Naive thymus-derived CD4-positive, alpha-beta T cell (primary cell): ENCODE data around the gene KMT2E. TPM values are rescaled to one million over a fixed set of nuclear protein-coding genes. Genes with fewer than 3 reads are reported as not detected.

ENCODE experiments used
- ATAC-seq: fragments of 150-1000 bp; cut with Tn5 transposase; 2 replicates; pipeline ENCODE4 v1.10.0; 2021; ENCODE audit warnings: mild to moderate bottlenecking, moderate library complexity
- CTCF ChIA-PET: fragments of 350-600 bp; sonication (Branson Sonifier 250); formaldehyde crosslinking; loops from one replicate; lab custom pipeline; 2021; ENCODE audit warnings: antibody characterized with exemption; lab: Charles Lee
- POLR2A ChIA-PET: fragments of 350-600 bp; sonication (Branson Sonifier 250); formaldehyde crosslinking; loops from one replicate; lab custom pipeline; 2021; ENCODE audit warnings: antibody characterized with exemption, inconsistent platforms; lab: Charles Lee
- DNase-seq, 9 donors: peaks; one replicate each; pipeline versions ENCODE4 v3.0.0 to v3.0.0-alpha.2; 2020 to 2022; ENCODE audit warnings: mixed read lengths in 1 of 9
- H3K27ac ChIP-seq: one replicate; pipeline ENCODE4 v1.7.0; 2013; ENCODE audit warnings: mild to moderate bottlenecking, low read depth, low read length, moderate library complexity
- H3K27me3 ChIP-seq, 2 donors: one replicate each; pipeline ENCODE4 v1.7.0; 2013; ENCODE audit warnings: low read length in 2 of 2, mild to moderate bottlenecking in 2 of 2, moderate library complexity in 2 of 2; ENCODE audit not compliant: control insufficient read depth in 2 of 2, insufficient read depth in 2 of 2
- H3K36me3 ChIP-seq, 3 experiments: 1 replicate in 2 of 3; 2 replicates in 1 of 3; pipeline ENCODE4 v1.7.0; 2013; ENCODE audit warnings: low read length in 3 of 3, mild to moderate bottlenecking in 3 of 3, moderate library complexity in 1 of 3; ENCODE audit not compliant: insufficient read depth in 3 of 3, control insufficient read depth in 2 of 3
- H3K4me1 ChIP-seq, 2 donors: one replicate each; pipeline ENCODE4 v1.7.0; 2013; ENCODE audit warnings: low read length in 2 of 2, mild to moderate bottlenecking in 2 of 2, moderate library complexity in 1 of 2; ENCODE audit not compliant: control insufficient read depth in 2 of 2, insufficient read depth in 2 of 2
- H3K4me3 ChIP-seq: 2 replicates; pipeline ENCODE4 v1.7.0; 2013; ENCODE audit warnings: mild to moderate bottlenecking, low read length
- H3K9me3 ChIP-seq, 3 experiments: 1 replicate in 2 of 3; 2 replicates in 1 of 3; pipeline ENCODE4 v1.7.0; 2013; ENCODE audit warnings: low read length in 3 of 3; ENCODE audit not compliant: control insufficient read depth in 2 of 3
- H3K27ac Mint-ChIP-seq, 9 donors: one replicate each; pipeline ENCODE4 v1.8.0; 2020 to 2022; ENCODE audit warnings: mixed read lengths in 9 of 9, mild to moderate bottlenecking in 8 of 9, moderate library complexity in 5 of 9, inconsistent platforms in 2 of 9
- H3K27me3 Mint-ChIP-seq, 5 donors: one replicate each; pipeline ENCODE4 v1.8.0; 2021 to 2022; ENCODE audit warnings: mixed read lengths in 5 of 5, mild to moderate bottlenecking in 1 of 5
- H3K36me3 Mint-ChIP-seq, 5 donors: one replicate each; pipeline ENCODE4 v1.8.0; 2020 to 2022; ENCODE audit warnings: mixed read lengths in 5 of 5, mild to moderate bottlenecking in 3 of 5, inconsistent platforms in 1 of 5
- H3K4me1 Mint-ChIP-seq, 7 donors: one replicate each; pipeline ENCODE4 v1.8.0; 2020 to 2022; ENCODE audit warnings: mixed read lengths in 7 of 7, mild to moderate bottlenecking in 3 of 7, inconsistent platforms in 1 of 7
- H3K4me3 Mint-ChIP-seq, 10 donors: one replicate each; pipeline ENCODE4 v1.8.0; 2020 to 2022; ENCODE audit warnings: mild to moderate bottlenecking in 10 of 10, mixed read lengths in 10 of 10, moderate library complexity in 6 of 10, inconsistent platforms in 2 of 10
- H3K9me3 Mint-ChIP-seq, 11 donors: one replicate each; pipeline ENCODE4 v1.8.0; 2020 to 2022; ENCODE audit warnings: mixed read lengths in 11 of 11, mild to moderate bottlenecking in 4 of 11, inconsistent platforms in 1 of 11, moderate library complexity in 1 of 11
- intact Hi-C, 2 donors: fragments of 100-400 bp; cut with micrococcal nuclease; formaldehyde crosslinking; loops; one replicate each; pipeline ENCODE4 v1.15.1; 2023
- polyA plus RNA-seq, 2 donors: library from polyadenylated mRNA; unstranded; fragments of 300-500 nt; fragmentation: Illumina TruSeq; gene quantifications; one replicate each; pipeline ENCODE4 v1.2.3, GENCODE V29; 2021
- total RNA-seq, 6 experiments: library from RNA in 5 of 6; stranded (reverse) in 5 of 6; gene quantifications; 1 replicate in 5 of 6; 2 replicates in 1 of 6; pipeline ENCODE4 v1.2.3 and lab custom pipeline; 2021 to 2026

KMT2E gene
- total and polyA plus RNA-seq, 7 experiments from 2014 or later = 129 to 221 (median 195) TPM

DNA sequence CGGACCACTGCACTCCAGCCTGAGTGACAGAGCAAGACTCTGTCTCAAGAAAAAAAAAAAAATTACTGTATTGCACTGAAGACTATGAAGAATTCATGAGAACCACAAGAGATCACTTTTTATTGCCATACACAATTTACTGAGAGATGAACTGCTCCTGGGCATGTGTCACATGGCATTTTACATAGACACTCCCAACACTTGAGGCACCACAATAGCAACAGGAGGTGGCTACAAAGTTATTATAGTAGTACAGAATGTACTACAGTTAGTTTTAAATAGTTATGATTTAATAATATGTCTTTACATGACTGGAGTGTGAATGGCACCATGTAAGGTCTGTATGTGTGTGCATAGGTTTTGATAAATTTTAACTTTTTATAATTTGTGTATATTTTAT is 70.6 kb downstream of the KMT2E start:
- Mint-ChIP-seq H3K36me3 (peaks cover 4 to 37% (median 22%) of the 10 kb centered on the region in 5 donors), H3K27ac (peak overlapping the region in 3 of 9 donors; percentile 42 to 52 (median 46)), H3K9me3 (no peaks in the 10 kb centered on the region), H3K4me1 (peaks cover 5 to 29% (median 20%) of the 10 kb centered on the region in 7 donors), H3K4me3 (no peak overlapping the region), H3K27me3 (no peaks in the 10 kb centered on the region)
- DNase-seq (no peak), ATAC-seq (no peak)
- Histone ChIP-seq H3K4me1 (no peaks in the 10 kb centered on the region), H3K4me3 (no peak overlapping the region), H3K27me3 (no peaks in the 10 kb centered on the region), H3K9me3 (no peaks in the 10 kb centered on the region), H3K36me3 (peaks cover 7 to 45% (median 33%) of the 10 kb centered on the region in 3 experiments), H3K27ac (no peak overlapping the region)
- ChIA-PET POLR2A (interaction anchor here (0.7 kb wide), 1 partner anchor 13 kb away, joined by 3 read pairs; no protein-coding TSS in a partner anchor), CTCF (interaction anchor here (0.7 kb wide), 1 partner anchor 74 kb away, joined by 3 read pairs; no protein-coding TSS in a partner anchor)
- intact Hi-C loops = no loop called here

DNA sequence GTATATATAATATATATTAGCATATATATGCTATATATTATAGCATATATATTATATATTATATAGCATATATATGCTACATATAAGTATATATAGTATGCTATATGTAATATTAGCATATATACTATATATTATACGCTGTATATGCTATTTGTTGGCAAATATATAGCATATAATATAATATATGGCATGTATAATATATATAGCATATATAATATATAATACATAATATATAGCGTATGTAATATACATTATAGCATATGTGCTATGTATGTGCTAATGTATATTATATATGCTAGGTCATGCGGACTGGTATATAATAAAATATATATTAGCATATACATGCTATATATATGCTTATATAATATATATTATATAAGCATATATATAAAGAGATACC is 72.8 kb downstream of the KMT2E start:
- Mint-ChIP-seq H3K27ac (no peak overlapping the region), H3K36me3 (peaks cover 8 to 38% (median 28%) of the 10 kb centered on the region in 5 donors), H3K4me3 (no peak overlapping the region), H3K4me1 (peaks cover 7 to 36% (median 27%) of the 10 kb centered on the region in 7 donors), H3K27me3 (no peaks in the 10 kb centered on the region), H3K9me3 (no peaks in the 10 kb centered on the region)
- Histone ChIP-seq H3K4me1 (no peaks in the 10 kb centered on the region), H3K36me3 (peaks cover 17 to 44% (median 32%) of the 10 kb centered on the region in 3 experiments), H3K9me3 (no peaks in the 10 kb centered on the region), H3K4me3 (no peak overlapping the region), H3K27me3 (no peaks in the 10 kb centered on the region), H3K27ac (no peak overlapping the region)
- DNase-seq (no peak), ATAC-seq (no peak)
- ChIA-PET POLR2A (interaction anchor here (0.6 kb wide), 2 partner anchors 54 to 936 kb away, joined by 3 read pairs; no protein-coding TSS in a partner anchor), CTCF (interaction anchor here (0.9 kb wide), 1 partner anchor 18 kb away, joined by 3 read pairs; no protein-coding TSS in a partner anchor)
- intact Hi-C loops = no loop called here

DNA sequence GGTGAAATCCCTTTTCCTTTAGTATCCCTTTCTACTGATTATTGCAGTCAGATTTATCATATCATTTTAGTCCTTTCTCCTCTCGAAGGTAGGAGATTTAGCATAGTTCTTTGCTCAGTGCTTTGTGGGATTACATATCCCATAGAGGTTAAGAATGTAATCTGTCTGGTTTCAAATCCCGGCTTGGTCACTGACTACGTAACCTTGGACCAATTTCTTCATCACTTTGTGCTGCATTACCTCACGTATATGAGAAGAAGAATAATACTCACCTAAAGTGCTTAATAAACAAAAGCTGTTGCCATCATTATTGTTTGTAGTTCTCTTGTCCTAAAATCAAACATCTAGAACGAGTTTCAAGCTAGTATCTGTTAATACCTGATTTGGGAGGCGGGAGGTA is 74.0 kb downstream of the KMT2E start:
- ATAC-seq (no peak), DNase-seq (no peak)
- peaks cover 19 to 47% (median 21%) of the 10 kb centered on the region in 3 experiments for H3K36me3 ChIP-seq
- Mint-ChIP-seq H3K9me3 (no peaks in the 10 kb centered on the region), H3K4me3 (no peak overlapping the region), H3K27ac (peak overlapping the region in 6 of 9 donors; percentile 37 to 79 (median 68)), H3K4me1 (peaks cover 9 to 29% (median 22%) of the 10 kb centered on the region in 7 donors), H3K36me3 (peaks cover 8 to 39% (median 25%) of the 10 kb centered on the region in 5 donors), H3K27me3 (no peaks in the 10 kb centered on the region)
- H3K4me3 ChIP-seq = no peak overlapping the region
- H3K9me3 ChIP-seq = no peaks in the 10 kb centered on the region
- H3K27ac ChIP-seq = no peak overlapping the region
- H3K4me1 ChIP-seq = no peaks in the 10 kb centered on the region
- intact Hi-C loops = loop anchor here in 1 of 2 donors (2.0 kb wide), 1 partner anchor 13 kb away; no protein-coding TSS in a partner anchor
- ChIA-PET CTCF (no interaction called here), POLR2A (interaction anchor here (1.1 kb wide), 1 partner anchor 73 kb away, joined by 3 read pairs; no protein-coding TSS in a partner anchor)
- no peaks in the 10 kb centered on the region for H3K27me3 ChIP-seq

DNA sequence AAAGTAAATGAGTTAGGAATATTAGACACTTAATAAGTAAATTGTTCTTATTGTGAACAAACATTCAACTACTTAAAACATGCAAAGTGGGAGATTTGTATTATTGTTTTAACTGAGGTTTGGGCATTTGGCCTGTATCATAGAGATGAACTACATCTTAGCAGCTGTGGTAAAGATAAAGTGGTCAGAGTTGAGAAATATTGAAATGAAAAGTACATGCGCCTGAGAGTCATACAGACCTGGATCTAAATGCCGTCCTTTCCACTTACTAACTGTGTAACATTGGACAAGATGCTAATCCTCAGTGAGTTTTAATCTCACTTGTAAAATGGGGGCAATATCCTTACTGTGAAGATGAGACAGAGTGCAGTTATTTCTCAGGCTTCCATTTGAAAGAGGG is 74.5 kb downstream of the KMT2E start:
- ChIA-PET POLR2A (interaction anchor here (0.6 to 1.1 kb wide), 2 partner anchors 73 to 85 kb away, joined by 3 read pairs; no protein-coding TSS in a partner anchor), CTCF (no interaction called here)
- no peaks in the 10 kb centered on the region for H3K9me3 ChIP-seq
- intact Hi-C loops = loop anchor here in 1 of 2 donors (2.0 kb wide), 1 partner anchor 14 kb away; no protein-coding TSS in a partner anchor
- H3K27ac Mint-ChIP-seq = peak overlapping the region in 8 of 9 donors; percentile 3 to 79 (median 68)
- H3K4me1 ChIP-seq = no peaks in the 10 kb centered on the region
- no peaks in the 10 kb centered on the region for H3K27me3 ChIP-seq
- no peaks in the 10 kb centered on the region for H3K9me3 Mint-ChIP-seq
- DNase-seq (no peak), ATAC-seq (no peak)
- H3K36me3 Mint-ChIP-seq = peaks cover 7 to 38% (median 23%) of the 10 kb centered on the region in 5 donors
- H3K4me3 ChIP-seq = no peak overlapping the region
- H3K36me3 ChIP-seq = peaks cover 19 to 45% (median 20%) of the 10 kb centered on the region in 3 experiments
- H3K4me1 Mint-ChIP-seq = peaks cover 9 to 24% (median 17%) of the 10 kb centered on the region in 7 donors
- no peaks in the 10 kb centered on the region for H3K27me3 Mint-ChIP-seq
- no peak overlapping the region for H3K27ac ChIP-seq
- no peak overlapping the region for H3K4me3 Mint-ChIP-seq

DNA sequence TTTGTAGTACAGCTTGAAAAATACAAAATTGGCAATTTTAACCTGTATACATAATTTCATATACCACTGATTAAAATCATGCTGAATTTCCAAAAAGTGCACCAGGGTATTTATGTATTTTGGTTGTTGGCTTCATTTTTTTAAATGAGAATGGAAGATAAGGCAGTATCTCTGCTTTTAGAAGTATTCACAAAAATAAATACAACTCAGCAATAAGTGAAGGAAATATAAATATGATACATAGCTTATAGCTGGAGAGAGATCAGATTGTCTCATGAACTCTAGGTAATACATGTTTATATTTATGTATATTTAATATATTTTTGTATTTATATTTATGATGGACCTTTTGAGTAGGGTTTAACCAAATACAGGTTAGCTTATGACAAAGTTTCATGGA is 81.0 kb downstream of the KMT2E start:
- CTCF ChIA-PET = no interaction called here
- ATAC-seq (no peak), DNase-seq (no peak)
- Mint-ChIP-seq H3K27ac (peak overlapping the region in 5 of 9 donors; percentile 48 to 75 (median 51)), H3K27me3 (no peaks in the 10 kb centered on the region), H3K9me3 (no peaks in the 10 kb centered on the region), H3K4me3 (no peak overlapping the region), H3K36me3 (peaks cover 1 to 39% (median 14%) of the 10 kb centered on the region in 5 donors), H3K4me1 (peaks cover 8 to 51% (median 24%) of the 10 kb centered on the region in 7 donors)
- peaks cover 13 to 37% (median 29%) of the 10 kb centered on the region in 3 experiments for H3K36me3 ChIP-seq
- no peaks in the 10 kb centered on the region for H3K27me3 ChIP-seq
- intact Hi-C loops = loop anchor here in 1 of 2 donors (5.0 to 10.0 kb wide), 2 partner anchors 113 to 490 kb away; partner anchors contain the start of gene EFCAB10
- H3K4me3 ChIP-seq = no peak overlapping the region
- H3K9me3 ChIP-seq = no peaks in the 10 kb centered on the region
- no peak overlapping the region for H3K27ac ChIP-seq
- POLR2A ChIA-PET = no interaction called here
- H3K4me1 ChIP-seq = no peaks in the 10 kb centered on the region

DNA sequence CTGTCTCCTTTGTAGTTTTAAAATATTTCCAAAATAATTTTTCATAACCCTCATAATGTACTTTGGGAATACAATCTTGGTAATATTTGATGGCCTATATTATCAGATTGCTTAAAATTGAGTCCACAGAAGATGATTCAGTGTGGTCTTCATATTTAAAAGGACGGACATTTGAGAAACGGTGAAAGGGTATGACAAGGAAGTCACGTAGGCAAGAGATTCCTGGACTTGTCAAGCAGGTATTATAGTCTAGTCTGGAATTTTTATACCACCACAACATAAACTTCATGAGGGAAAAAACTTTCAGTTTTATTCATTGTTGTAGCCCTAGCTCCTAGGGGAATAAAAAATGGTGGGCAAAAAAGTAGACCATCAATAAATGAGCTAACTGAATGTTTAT is 82.3 kb downstream of the KMT2E start:
- peak overlapping the region in 4 of 9 donors; percentile 28 to 75 (median 48) for H3K27ac Mint-ChIP-seq

More for the DNA sequence above, 82.3 kb downstream of the KMT2E start:
- no peaks in the 10 kb centered on the region for H3K27me3 Mint-ChIP-seq
- ATAC-seq (no peak), DNase-seq (no peak)
- no peak overlapping the region for H3K4me3 ChIP-seq
- H3K4me3 Mint-ChIP-seq = no peak overlapping the region
- POLR2A ChIA-PET = interaction anchor here (1.2 kb wide), 1 partner anchor 38 kb away, joined by 3 read pairs; no protein-coding TSS in a partner anchor
- intact Hi-C loops = loop anchor here in 1 of 2 donors (5.0 to 10.0 kb wide), 2 partner anchors 114 to 488 kb away; partner anchors contain the start of gene EFCAB10
- CTCF ChIA-PET = interaction anchor here (0.6 kb wide), 1 partner anchor 889 kb away, joined by 4 read pairs; no protein-coding TSS in a partner anchor
- no peaks in the 10 kb centered on the region for H3K9me3 ChIP-seq
- no peak overlapping the region for H3K27ac ChIP-seq
- H3K27me3 ChIP-seq = no peaks in the 10 kb centered on the region
- peaks cover 7 to 41% (median 22%) of the 10 kb centered on the region in 3 experiments for H3K36me3 ChIP-seq
- H3K4me1 ChIP-seq = peaks cover 0 to 3% of the 10 kb centered on the region in 2 donors
- H3K36me3 Mint-ChIP-seq = peaks cover 0 to 40% (median 14%) of the 10 kb centered on the region in 5 donors
- peaks cover 7 to 59% (median 35%) of the 10 kb centered on the region in 7 donors for H3K4me1 Mint-ChIP-seq
- H3K9me3 Mint-ChIP-seq = no peaks in the 10 kb centered on the region
